Fibroblast of lung (primary cell): ENCODE data around the gene RTTN.

Source experiments
- EZH2 ChIP-seq: IDR thresholded peaks from 2 replicates; pipeline ENCODE4 v1.5.1; 2012; ENCODE audit warnings: low read length, control low read depth, mild to moderate bottlenecking; ENCODE audit errors: missing control alignments
- TF ChIP-seq, protein P1 (sequence below), 2 donors: IDR thresholded peaks in 1 of 2; conservative IDR thresholded peaks in 1 of 2; 1 replicate in 1 of 2; 2 replicates in 1 of 2; pipeline ENCODE4 v1.5.1; 2011 to 2012; ENCODE audit warnings: low read length in 2 of 2, control low read depth in 1 of 2, inconsistent platforms in 1 of 2, low read depth in 1 of 2, mild to moderate bottlenecking in 1 of 2

DNA sequence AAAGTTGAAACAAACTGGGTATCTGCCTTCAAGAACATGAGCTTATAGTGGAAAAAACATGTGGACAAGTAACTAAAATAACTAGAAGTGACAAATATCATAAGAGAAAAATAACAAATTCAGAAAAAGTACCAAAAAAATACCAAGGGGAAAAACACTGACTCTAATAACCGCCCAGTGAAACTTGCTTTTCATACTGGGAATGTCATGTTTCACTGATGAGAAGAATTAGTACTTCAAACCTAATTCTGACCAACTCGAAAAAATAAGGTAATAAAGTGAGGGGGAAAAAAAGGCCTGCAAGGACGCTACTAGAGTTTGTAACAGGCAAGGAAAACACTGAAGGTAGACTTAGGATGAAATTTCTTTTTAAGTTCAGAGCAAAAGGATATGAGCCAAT, 83.6 kb downstream of the RTTN start:
- TF ChIP-seq, protein P1, sequence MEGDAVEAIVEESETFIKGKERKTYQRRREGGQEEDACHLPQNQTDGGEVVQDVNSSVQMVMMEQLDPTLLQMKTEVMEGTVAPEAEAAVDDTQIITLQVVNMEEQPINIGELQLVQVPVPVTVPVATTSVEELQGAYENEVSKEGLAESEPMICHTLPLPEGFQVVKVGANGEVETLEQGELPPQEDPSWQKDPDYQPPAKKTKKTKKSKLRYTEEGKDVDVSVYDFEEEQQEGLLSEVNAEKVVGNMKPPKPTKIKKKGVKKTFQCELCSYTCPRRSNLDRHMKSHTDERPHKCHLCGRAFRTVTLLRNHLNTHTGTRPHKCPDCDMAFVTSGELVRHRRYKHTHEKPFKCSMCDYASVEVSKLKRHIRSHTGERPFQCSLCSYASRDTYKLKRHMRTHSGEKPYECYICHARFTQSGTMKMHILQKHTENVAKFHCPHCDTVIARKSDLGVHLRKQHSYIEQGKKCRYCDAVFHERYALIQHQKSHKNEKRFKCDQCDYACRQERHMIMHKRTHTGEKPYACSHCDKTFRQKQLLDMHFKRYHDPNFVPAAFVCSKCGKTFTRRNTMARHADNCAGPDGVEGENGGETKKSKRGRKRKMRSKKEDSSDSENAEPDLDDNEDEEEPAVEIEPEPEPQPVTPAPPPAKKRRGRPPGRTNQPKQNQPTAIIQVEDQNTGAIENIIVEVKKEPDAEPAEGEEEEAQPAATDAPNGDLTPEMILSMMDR (conservative IDR thresholded peaks at IDR 0.05 in 1 of 2, IDR thresholded peaks at IDR 0.05 in 1 of 2; ENCODE audit: low read depth in 1 of 2, low read length in 2 of 2), result no peak
- no peak for TF ChIP-seq EZH2
